Kidney capillary endothelial cell (primary cell): ENCODE measurements around the gene ADIPOQ.
"Not testable (repeated sequence)": the region's sequence is repeated elsewhere in the genome, so short reads cannot be mapped to it uniquely, and the experiment has no call there.

Experiments used
- DNase-seq: peaks from one replicate; pipeline ENCODE4 v3.0.0-alpha.2; 2018; ENCODE audit warnings: low spot score

Gene ADIPOQ

GRCh38 chr3:186842426-186843038 lies at the start of gene ADIPOQ:
TSS of gene ADIPOQ (plus strand) at chr3:186842710. CDS start at chr3:186853059, 10,349 bp downstream.
- no peak for DNase-seq

GRCh38 chr3:186798239-186798874 lies 44.2 kb upstream of the ADIPOQ start:
- no peak for DNase-seq

- DNase-seq: no peak
Measured at GRCh38 chr3:186800285-186800684, 42.2 kb upstream of the ADIPOQ start.

- no peak for DNase-seq
Measured at GRCh38 chr3:186802701-186803100, 39.8 kb upstream of the ADIPOQ start.

GRCh38 chr3:186803447-186803846 lies 39.1 kb upstream of the ADIPOQ start:
- not testable (repeated sequence) for DNase-seq

GRCh38 chr3:186806089-186807055 lies 36.1 kb upstream of the ADIPOQ start, which contains the start of gene RFC4:
TSS of gene RFC4 (minus strand) at chr3:186806482. CDS start at chr3:186804713, 1,769 bp downstream.
- DNase-seq: no peak

GRCh38 chr3:186807231-186807630 lies 35.3 kb upstream of the ADIPOQ start:
- no peak for DNase-seq

GRCh38 chr3:186810336-186810996 lies 32.0 kb upstream of the ADIPOQ start:
- DNase-seq: no peak

- not testable (repeated sequence) for DNase-seq
Measured at GRCh38 chr3:186811313-186811712, 31.2 kb upstream of the ADIPOQ start.

GRCh38 chr3:186814100-186814499 lies 28.4 kb upstream of the ADIPOQ start:
- DNase-seq: no peak

GRCh38 chr3:186815435-186815834 lies 27.1 kb upstream of the ADIPOQ start:
- DNase-seq: no peak

GRCh38 chr3:186818516-186818915 lies 24.0 kb upstream of the ADIPOQ start:
- DNase-seq: no peak

GRCh38 chr3:186818956-186819355 lies 23.6 kb upstream of the ADIPOQ start:
- DNase-seq: no peak

- DNase-seq: peak; percentile 53
Measured at GRCh38 chr3:186821429-186822387, 20.8 kb upstream of the ADIPOQ start.

- not testable (repeated sequence) for DNase-seq
Measured at GRCh38 chr3:186822388-186822759, 20.1 kb upstream of the ADIPOQ start.

GRCh38 chr3:186823386-186823785 lies 19.1 kb upstream of the ADIPOQ start:
- no peak for DNase-seq

- no peak for DNase-seq
Measured at GRCh38 chr3:186824430-186825139, 17.9 kb upstream of the ADIPOQ start.

GRCh38 chr3:186825294-186825821 lies 17.2 kb upstream of the ADIPOQ start:
- DNase-seq: no peak

GRCh38 chr3:186825872-186826409 lies 16.6 kb upstream of the ADIPOQ start:
- no peak for DNase-seq
